ENCODE measurements around the gene SLC16A6. TPM values are rescaled to one million over a fixed set of nuclear protein-coding genes. Genes with fewer than 3 reads are reported as not detected.
"Not testable (repeated sequence)": the region's sequence is repeated elsewhere in the genome, so short reads cannot be mapped to it uniquely, and the experiment has no call there.

Gene SLC16A6
- 3.1 and 3.4 TPM in 2 replicates for total RNA-seq

- Mint-ChIP-seq H3K9me3 (no peaks in the 10 kb centered on the region), H3K4me1 (ENCODE audit: low read depth) (peaks cover 51% of the 10 kb centered on the region), H3K27ac (peak within 1 kb of the TSS; percentile 87), H3K36me3 (ENCODE audit: low read depth) (peaks cover 6% of the 10 kb centered on the region), H3K27me3 (ENCODE audit: low read depth) (no peaks in the 10 kb centered on the region), H3K4me3 (ENCODE audit: low read depth) (peak within 1 kb of the TSS; percentile 86)
- peak; percentile 77 for DNase-seq (ENCODE audit: low spot score)
- intact Hi-C loops (cut with micrococcal nuclease), result loop anchor here (2.0 to 10.0 kb wide), 5 partner anchors 44 to 174 kb away; partner anchors contain the start of gene AMZ2
Measured at GRCh38 chr17:68290955-68291835, at the start of gene SLC16A6, which contains the start of gene ARSG. Gene SLC16A6 (minus strand): TSS chr17:68291127. CDS start chr17:68278320, 12,807 bp downstream. Gene ARSG (plus strand): TSS chr17:68291495. CDS start chr17:68307494, 15,999 bp downstream.

GRCh38 chr17:68334393-68334792, 43.5 kb upstream of the SLC16A6 start:
- intact Hi-C loops (cut with micrococcal nuclease), result no loop called here
- DNase-seq (ENCODE audit: low spot score), result no peak
- Mint-ChIP-seq H3K4me3 (ENCODE audit: low read depth) (no peak overlapping the region), H3K27ac (no peak overlapping the region), H3K9me3 (peaks cover 25% of the 10 kb centered on the region), H3K36me3 (ENCODE audit: low read depth) (peaks cover 13% of the 10 kb centered on the region), H3K27me3 (ENCODE audit: low read depth) (no peaks in the 10 kb centered on the region), H3K4me1 (ENCODE audit: low read depth) (no peaks in the 10 kb centered on the region)

- H3K4me1 Mint-ChIP-seq (ENCODE audit: low read depth); intact Hi-C loops (cut with micrococcal nuclease); H3K27ac Mint-ChIP-seq; H3K27me3 Mint-ChIP-seq (ENCODE audit: low read depth); H3K4me3 Mint-ChIP-seq (ENCODE audit: low read depth); DNase-seq (ENCODE audit: low spot score): not testable (repeated sequence)
- H3K9me3 Mint-ChIP-seq, result peaks cover 25% of the 10 kb centered on the region
- H3K36me3 Mint-ChIP-seq (ENCODE audit: low read depth), result peaks cover 13% of the 10 kb centered on the region
Measured at GRCh38 chr17:68331932-68332331, 41.0 kb upstream of the SLC16A6 start.

- intact Hi-C loops (cut with micrococcal nuclease), result no loop called here
- Mint-ChIP-seq H3K4me3 (ENCODE audit: low read depth) (no peak overlapping the region), H3K36me3 (ENCODE audit: low read depth) (peaks cover 13% of the 10 kb centered on the region), H3K9me3 (peaks cover 25% of the 10 kb centered on the region), H3K4me1 (ENCODE audit: low read depth) (peaks cover 11% of the 10 kb centered on the region), H3K27ac (no peak overlapping the region), H3K27me3 (ENCODE audit: low read depth) (no peaks in the 10 kb centered on the region)
- no peak for DNase-seq (ENCODE audit: low spot score)
Measured at GRCh38 chr17:68329331-68329730, 38.4 kb upstream of the SLC16A6 start.

GRCh38 chr17:68328676-68329075, 37.7 kb upstream of the SLC16A6 start:
- H3K4me1 Mint-ChIP-seq (ENCODE audit: low read depth), result peaks cover 14% of the 10 kb centered on the region
- H3K27ac Mint-ChIP-seq, result no peak overlapping the region
- H3K27me3 Mint-ChIP-seq (ENCODE audit: low read depth), result no peaks in the 10 kb centered on the region
- peaks cover 13% of the 10 kb centered on the region for H3K36me3 Mint-ChIP-seq (ENCODE audit: low read depth)
- no peak for DNase-seq (ENCODE audit: low spot score)
- no peak overlapping the region for H3K4me3 Mint-ChIP-seq (ENCODE audit: low read depth)
- peaks cover 25% of the 10 kb centered on the region for H3K9me3 Mint-ChIP-seq
- intact Hi-C loops (cut with micrococcal nuclease), result no loop called here

GRCh38 chr17:68327823-68328557, 37.1 kb upstream of the SLC16A6 start:
- intact Hi-C loops (cut with micrococcal nuclease), result no loop called here
- peaks cover 24% of the 10 kb centered on the region for H3K9me3 Mint-ChIP-seq
- H3K4me1 Mint-ChIP-seq (ENCODE audit: low read depth), result peaks cover 14% of the 10 kb centered on the region
- DNase-seq (ENCODE audit: low spot score), result no peak
- H3K27me3 Mint-ChIP-seq (ENCODE audit: low read depth), result no peaks in the 10 kb centered on the region
- no peak overlapping the region for H3K27ac Mint-ChIP-seq
- H3K36me3 Mint-ChIP-seq (ENCODE audit: low read depth), result peaks cover 13% of the 10 kb centered on the region
- no peak overlapping the region for H3K4me3 Mint-ChIP-seq (ENCODE audit: low read depth)

GRCh38 chr17:68326681-68327080, 35.8 kb upstream of the SLC16A6 start:
- Mint-ChIP-seq H3K36me3 (ENCODE audit: low read depth) (peaks cover 8% of the 10 kb centered on the region), H3K27me3 (ENCODE audit: low read depth) (no peaks in the 10 kb centered on the region), H3K9me3 (peaks cover 14% of the 10 kb centered on the region), H3K4me1 (ENCODE audit: low read depth) (peaks cover 14% of the 10 kb centered on the region), H3K4me3 (ENCODE audit: low read depth) (no peak overlapping the region), H3K27ac (no peak overlapping the region)
- no peak for DNase-seq (ENCODE audit: low spot score)
- intact Hi-C loops (cut with micrococcal nuclease), result no loop called here

GRCh38 chr17:68325961-68326360, 35.0 kb upstream of the SLC16A6 start:
- Mint-ChIP-seq H3K27me3 (ENCODE audit: low read depth) (no peaks in the 10 kb centered on the region), H3K9me3 (peaks cover 8% of the 10 kb centered on the region), H3K4me1 (ENCODE audit: low read depth) (peaks cover 14% of the 10 kb centered on the region), H3K36me3 (ENCODE audit: low read depth) (peaks cover 6% of the 10 kb centered on the region), H3K4me3 (ENCODE audit: low read depth) (no peak overlapping the region), H3K27ac (no peak overlapping the region)
- no peak for DNase-seq (ENCODE audit: low spot score)
- intact Hi-C loops (cut with micrococcal nuclease), result no loop called here

- Mint-ChIP-seq H3K4me1 (ENCODE audit: low read depth) (peaks cover 17% of the 10 kb centered on the region), H3K36me3 (ENCODE audit: low read depth) (no peaks in the 10 kb centered on the region), H3K9me3 (no peaks in the 10 kb centered on the region), H3K27ac (no peak overlapping the region), H3K4me3 (ENCODE audit: low read depth) (no peak overlapping the region), H3K27me3 (ENCODE audit: low read depth) (no peaks in the 10 kb centered on the region)
- intact Hi-C loops (cut with micrococcal nuclease), result no loop called here
- DNase-seq (ENCODE audit: low spot score), result no peak
Measured at GRCh38 chr17:68324654-68325336, 33.9 kb upstream of the SLC16A6 start.

- Mint-ChIP-seq H3K9me3 (no peaks in the 10 kb centered on the region), H3K27me3 (ENCODE audit: low read depth) (no peaks in the 10 kb centered on the region), H3K4me3 (ENCODE audit: low read depth) (no peak overlapping the region), H3K27ac (no peak overlapping the region), H3K4me1 (ENCODE audit: low read depth) (peaks cover 17% of the 10 kb centered on the region), H3K36me3 (ENCODE audit: low read depth) (no peaks in the 10 kb centered on the region)
- DNase-seq (ENCODE audit: low spot score), result no peak
- intact Hi-C loops (cut with micrococcal nuclease), result no loop called here
Measured at GRCh38 chr17:68324114-68324513, 33.2 kb upstream of the SLC16A6 start.

GRCh38 chr17:68322630-68323029, 31.7 kb upstream of the SLC16A6 start:
- DNase-seq (ENCODE audit: low spot score), result no peak
- no peak overlapping the region for H3K4me3 Mint-ChIP-seq (ENCODE audit: low read depth)
- no peaks in the 10 kb centered on the region for H3K36me3 Mint-ChIP-seq (ENCODE audit: low read depth)
- intact Hi-C loops (cut with micrococcal nuclease), result no loop called here
- no peaks in the 10 kb centered on the region for H3K27me3 Mint-ChIP-seq (ENCODE audit: low read depth)
- no peak overlapping the region for H3K27ac Mint-ChIP-seq
- peaks cover 17% of the 10 kb centered on the region for H3K4me1 Mint-ChIP-seq (ENCODE audit: low read depth)
- no peaks in the 10 kb centered on the region for H3K9me3 Mint-ChIP-seq

GRCh38 chr17:68321556-68321954, 30.6 kb upstream of the SLC16A6 start:
- DNase-seq (ENCODE audit: low spot score), result no peak
- Mint-ChIP-seq H3K4me3 (ENCODE audit: low read depth) (no peak overlapping the region), H3K27me3 (ENCODE audit: low read depth) (no peaks in the 10 kb centered on the region), H3K4me1 (ENCODE audit: low read depth) (peaks cover 18% of the 10 kb centered on the region), H3K9me3 (no peaks in the 10 kb centered on the region), H3K36me3 (ENCODE audit: low read depth) (no peaks in the 10 kb centered on the region), H3K27ac (no peak overlapping the region)
- intact Hi-C loops (cut with micrococcal nuclease), result no loop called here

Measured in activated T-helper 2 cell treated with anti-CD3 and anti-CD28 coated beads, Interferon-gamma antibody, Interleukin-2, Interleukin-4, amounts not matched to agents 10 μg/mL and 5 μg/mL and 100 μg/mL, durations not matched to agents 14 hours and 24 hours and 36 hours (primary cell).